ENCODE measurements around the gene FILIP1L.

- TF ChIP-seq BHLHE40 (IDR thresholded peaks at IDR 0.05; ENCODE audit: low read depth, low read length) (no peak), RFX5 (IDR thresholded peaks at IDR 0.05; ENCODE audit: low read depth, low read length) (no peak), POLR2A (IDR thresholded peaks at IDR 0.05; ENCODE audit: low read depth, low read length) (no peak), CTCF (conservative IDR thresholded peaks at IDR 0.05; ENCODE audit: low read depth, low read length) (no peak), FOS (IDR thresholded peaks at IDR 0.05; ENCODE audit: low read depth, low read length) (no peak), MAZ (IDR thresholded peaks at IDR 0.05; ENCODE audit: borderline replicate concordance, low read depth, low read length) (no peak), SMC3 (IDR thresholded peaks at IDR 0.05; ENCODE audit: low read depth, low read length) (no peak)
These were observed 94.6 kb downstream of the FILIP1L start for GRCh38 chr3:100019719-100020118.

Measured in IMR-90 (cell line).